ENCODE measurements around the gene UNK.

- TF ChIP-seq, protein P1, sequence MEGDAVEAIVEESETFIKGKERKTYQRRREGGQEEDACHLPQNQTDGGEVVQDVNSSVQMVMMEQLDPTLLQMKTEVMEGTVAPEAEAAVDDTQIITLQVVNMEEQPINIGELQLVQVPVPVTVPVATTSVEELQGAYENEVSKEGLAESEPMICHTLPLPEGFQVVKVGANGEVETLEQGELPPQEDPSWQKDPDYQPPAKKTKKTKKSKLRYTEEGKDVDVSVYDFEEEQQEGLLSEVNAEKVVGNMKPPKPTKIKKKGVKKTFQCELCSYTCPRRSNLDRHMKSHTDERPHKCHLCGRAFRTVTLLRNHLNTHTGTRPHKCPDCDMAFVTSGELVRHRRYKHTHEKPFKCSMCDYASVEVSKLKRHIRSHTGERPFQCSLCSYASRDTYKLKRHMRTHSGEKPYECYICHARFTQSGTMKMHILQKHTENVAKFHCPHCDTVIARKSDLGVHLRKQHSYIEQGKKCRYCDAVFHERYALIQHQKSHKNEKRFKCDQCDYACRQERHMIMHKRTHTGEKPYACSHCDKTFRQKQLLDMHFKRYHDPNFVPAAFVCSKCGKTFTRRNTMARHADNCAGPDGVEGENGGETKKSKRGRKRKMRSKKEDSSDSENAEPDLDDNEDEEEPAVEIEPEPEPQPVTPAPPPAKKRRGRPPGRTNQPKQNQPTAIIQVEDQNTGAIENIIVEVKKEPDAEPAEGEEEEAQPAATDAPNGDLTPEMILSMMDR (IDR thresholded peaks at IDR 0.05 in 8 of 11, conservative IDR thresholded peaks at IDR 0.05 in 3 of 11), result peak; percentile 41 to 80 (median 74)
- no peak for TF ChIP-seq POLR2A (IDR thresholded peaks at IDR 0.05)
- no peak for TF ChIP-seq POLR2AphosphoS5 (IDR thresholded peaks at IDR 0.05)
These were observed 1.4 kb upstream of the UNK start for GRCh38 chr17:75783069-75783783.

All from spleen (tissue), 7 donors.